ENCODE data around the gene EPHB2.

- TF ChIP-seq POLR2A (IDR thresholded peaks at IDR 0.05; ENCODE audit: low read length) (no peak), EP300 (IDR thresholded peaks at IDR 0.05) (no peak), KDM1A (IDR thresholded peaks at IDR 0.05; ENCODE audit: low read depth) (no peak), USF2 (IDR thresholded peaks at IDR 0.05) (no peak), CTCF (IDR thresholded peaks at IDR 0.05) (no peak), RAD21 (conservative IDR thresholded peaks at IDR 0.05 in 1 of 2, IDR thresholded peaks at IDR 0.05 in 1 of 2) (no peak), BHLHE40 (IDR thresholded peaks at IDR 0.05; ENCODE audit: low read depth, low read length) (no peak)
These were observed 17.2 kb downstream of the EPHB2 start for GRCh38 chr1:22727873-22728272.
